Esophagus squamous epithelium (tissue), 4 donors: ENCODE data around the gene TAS2R31.
"Not testable (repeated sequence)": the region's sequence is repeated elsewhere in the genome, so short reads cannot be mapped to it uniquely, and the experiment has no call there.

Experiments
- CTCF ChIP-seq, 6 experiments: fragments of 450-650 bp in 4 of 6; fragments of 200-600 bp in 2 of 6; sonication (generic) in 2 of 6; IDR thresholded peaks; one replicate each; pipeline ENCODE4 v1.5.1; 2016 to 2019; ENCODE audit warnings: antibody characterized with exemption in 6 of 6, mild to moderate bottlenecking in 4 of 6, moderate library complexity in 4 of 6
- POLR2A ChIP-seq, 4 donors: fragments of 450-650 bp; IDR thresholded peaks; one replicate each; pipeline ENCODE4 v1.6.1; 2017; ENCODE audit warnings: antibody characterized with exemption in 4 of 4, mild to moderate bottlenecking in 4 of 4, moderate library complexity in 3 of 4

DNA sequence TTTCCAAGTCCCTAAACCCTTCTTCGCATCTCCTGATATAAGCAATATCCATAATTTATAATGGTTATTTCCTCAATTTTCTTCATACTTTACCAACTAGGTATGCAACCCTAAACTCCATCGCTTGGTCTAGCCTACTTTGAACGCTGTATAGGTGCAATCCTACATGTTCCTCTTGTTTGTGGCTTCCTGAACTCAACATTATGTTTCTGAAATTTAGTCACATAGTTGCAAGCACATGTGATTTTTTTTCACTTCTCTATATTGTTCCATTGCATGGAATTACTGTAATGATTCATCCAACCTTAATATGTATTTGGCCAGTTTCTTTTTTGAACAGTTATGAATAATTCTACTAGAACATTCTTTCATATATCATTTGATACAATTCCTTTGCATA is 2.8 kb upstream of the TAS2R31 start:
- TF ChIP-seq CTCF, POLR2A (IDR thresholded peaks at IDR 0.05): not testable (repeated sequence)
